T-helper 17 cell (primary cell): ENCODE measurements around the gene DIP2A. TPM values are rescaled to one million over a fixed set of nuclear protein-coding genes. Genes with fewer than 3 reads are reported as not detected.

Experiments used
- ATAC-seq: fragments of 150-1000 bp; cut with Tn5 transposase; 2 replicates; pipeline ENCODE4 v1.10.0; 2021; ENCODE audit warnings: mild to moderate bottlenecking, moderate library complexity
- DNase-seq, 3 donors: peaks; one replicate each; pipeline versions ENCODE4 v3.0.0 to v3.0.0-alpha.2; 2020 to 2021
- H3K9me3 ChIP-seq: one replicate; pipeline ENCODE4 v1.7.0; 2013; ENCODE audit warnings: low read length, mild to moderate bottlenecking; ENCODE audit not compliant: control insufficient read depth, poor library complexity, severe bottlenecking
- H3K27ac Mint-ChIP-seq: one replicate; pipeline ENCODE4 v1.8.0; 2022; ENCODE audit warnings: mild to moderate bottlenecking, moderate library complexity, mixed read lengths
- H3K27me3 Mint-ChIP-seq: one replicate; pipeline ENCODE4 v1.8.0; 2022; ENCODE audit warnings: mixed read lengths
- H3K36me3 Mint-ChIP-seq: one replicate; pipeline ENCODE4 v1.8.0; 2022; ENCODE audit warnings: low read depth, mixed read lengths
- H3K4me1 Mint-ChIP-seq: one replicate; pipeline ENCODE4 v1.8.0; 2022; ENCODE audit warnings: mild to moderate bottlenecking, mixed read lengths
- H3K4me3 Mint-ChIP-seq: one replicate; pipeline ENCODE4 v1.8.0; 2022; ENCODE audit warnings: mild to moderate bottlenecking, moderate library complexity, mixed read lengths
- total RNA-seq, 4 donors: library from RNA in 2 of 4; stranded (reverse) in 2 of 4; gene quantifications; one replicate each; pipeline ENCODE4 v1.2.3 and lab custom pipeline; 2022 to 2026

Gene DIP2A
- total RNA-seq, 2 donors from 2014 or later: 74.2 to 85.8 TPM

DNA sequence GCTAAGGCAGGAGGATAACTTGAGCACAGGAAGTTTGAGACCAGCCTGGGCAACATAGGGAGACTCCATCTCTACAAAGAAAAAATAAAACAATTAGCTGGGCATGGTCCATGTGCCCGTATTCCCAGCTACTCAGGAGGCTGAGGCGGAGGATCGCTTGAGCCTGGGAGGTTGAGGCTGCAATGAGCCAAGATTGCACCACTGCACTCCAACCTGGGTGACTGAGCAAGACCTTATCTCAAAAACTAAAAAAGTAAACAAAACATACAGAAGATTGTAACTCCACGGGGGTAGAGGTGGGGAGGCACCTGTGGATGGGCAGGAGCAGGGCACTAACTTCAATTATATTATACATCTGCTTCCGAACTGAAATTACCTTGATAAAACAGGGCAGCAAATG, 141.6 kb downstream of the DIP2A start:
- H3K27me3 Mint-ChIP-seq: no peaks in the 10 kb centered on the region
- no peaks in the 10 kb centered on the region for H3K9me3 ChIP-seq
- DNase-seq (no peak), ATAC-seq (no peak)
- no peak overlapping the region for H3K27ac Mint-ChIP-seq
- H3K4me3 Mint-ChIP-seq: no peak overlapping the region
- H3K36me3 Mint-ChIP-seq: no peaks in the 10 kb centered on the region
- peaks cover 9% of the 10 kb centered on the region for H3K4me1 Mint-ChIP-seq

- peaks cover 13% of the 10 kb centered on the region for H3K4me1 Mint-ChIP-seq
- no peaks in the 10 kb centered on the region for H3K9me3 ChIP-seq
- no peak overlapping the region for H3K4me3 Mint-ChIP-seq
- H3K27me3 Mint-ChIP-seq: no peaks in the 10 kb centered on the region
- DNase-seq (no peak), ATAC-seq (no peak)
- no peak overlapping the region for H3K27ac Mint-ChIP-seq
- no peaks in the 10 kb centered on the region for H3K36me3 Mint-ChIP-seq
Measured at GRCh38 chr21:46600978-46601377, 142.3 kb downstream of the DIP2A start.

- Mint-ChIP-seq H3K4me3 (no peak overlapping the region), H3K36me3 (no peaks in the 10 kb centered on the region), H3K4me1 (peaks cover 23% of the 10 kb centered on the region), H3K27ac (no peak overlapping the region), H3K27me3 (no peaks in the 10 kb centered on the region)
- ATAC-seq (no peak), DNase-seq (no peak)
- no peaks in the 10 kb centered on the region for H3K9me3 ChIP-seq
Measured at GRCh38 chr21:46603228-46603627, 144.5 kb downstream of the DIP2A start.

DNA sequence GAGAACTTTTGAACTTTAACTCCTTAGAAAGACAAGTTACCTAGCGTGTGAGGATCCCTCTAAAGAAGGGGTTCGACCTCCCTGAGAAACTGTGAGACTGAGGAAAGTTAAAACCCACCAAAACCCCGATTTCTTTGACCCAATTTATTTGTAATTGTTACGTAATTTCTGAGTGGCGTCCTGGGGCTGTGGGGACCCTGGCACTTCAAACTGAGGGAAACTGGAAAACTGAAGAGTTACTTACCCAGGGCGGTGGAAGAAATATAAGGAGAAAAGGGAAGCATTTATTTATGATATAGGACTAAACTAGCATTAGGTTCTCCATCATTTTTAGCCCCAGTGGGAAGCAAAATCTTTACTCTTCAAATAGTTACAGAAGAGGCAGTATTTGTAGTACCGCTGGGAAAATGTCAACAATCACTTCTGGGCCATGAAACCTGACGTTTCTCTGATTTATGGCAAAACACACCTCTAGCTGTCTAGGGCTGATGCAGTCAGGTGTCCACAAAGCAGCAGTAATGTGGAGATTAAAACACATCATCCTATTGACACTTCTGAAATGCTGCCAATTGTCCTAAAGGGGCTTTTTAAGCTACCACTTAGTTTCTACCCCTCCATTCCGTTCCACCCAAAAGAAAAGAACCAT, 145.8 kb downstream of the DIP2A start:
- Mint-ChIP-seq H3K4me1 (peaks cover 23% of the 10 kb centered on the region), H3K4me3 (peak overlapping the region; percentile 57), H3K36me3 (no peaks in the 10 kb centered on the region), H3K27ac (no peak overlapping the region), H3K27me3 (no peaks in the 10 kb centered on the region)
- no peaks in the 10 kb centered on the region for H3K9me3 ChIP-seq
- DNase-seq (no peak), ATAC-seq (no peak)

DNA sequence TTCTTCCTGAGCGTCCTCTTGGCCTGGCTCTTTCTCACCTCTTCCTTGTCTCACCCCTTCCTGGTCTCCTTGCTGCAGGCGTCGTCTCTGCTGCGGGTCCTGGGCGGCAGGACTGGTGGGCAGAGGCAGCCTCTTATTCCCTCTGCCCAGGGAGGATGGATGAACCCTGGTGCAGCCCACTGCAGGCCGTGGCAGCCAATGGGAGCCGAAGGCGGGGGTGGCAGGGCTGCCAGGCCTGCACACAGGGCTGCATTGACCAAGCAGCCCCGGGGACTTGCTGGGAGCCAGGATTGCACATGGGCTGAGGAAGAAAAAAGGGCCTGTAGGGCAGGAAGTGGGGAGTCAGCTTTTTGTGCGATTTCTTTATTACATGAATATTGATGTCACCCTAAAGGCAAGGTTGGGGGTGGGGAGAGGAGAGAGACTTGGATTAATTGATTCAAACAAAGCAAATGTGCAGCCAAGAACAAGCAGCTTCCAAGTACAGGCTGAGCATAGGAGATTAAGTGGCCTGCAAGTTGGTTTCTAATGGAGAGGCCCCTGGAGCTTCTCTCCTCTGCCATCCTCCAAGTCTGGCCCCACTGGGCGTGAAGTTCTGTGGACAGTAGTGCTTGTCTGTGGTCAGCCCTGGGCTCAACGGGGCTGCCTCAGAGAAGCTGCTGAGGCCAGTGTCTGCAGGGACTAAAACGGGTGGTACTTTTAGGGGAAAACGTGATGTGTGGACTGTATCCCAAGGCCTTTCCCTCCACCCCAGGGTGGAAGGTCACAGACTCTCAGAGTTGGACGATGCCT, 146.5 kb downstream of the DIP2A start, which contains the start of gene S100B:
S100B (minus strand) TSS at position 108 of the 792 bp plus-strand sequence. CDS start 2,667 bp downstream, outside the sequence.
- DNase-seq (no peak), ATAC-seq (no peak)
- no peaks in the 10 kb centered on the region for H3K36me3 Mint-ChIP-seq
- no peaks in the 10 kb centered on the region for H3K9me3 ChIP-seq
- H3K4me1 Mint-ChIP-seq: peaks cover 21% of the 10 kb centered on the region
- H3K4me3 Mint-ChIP-seq: peak within 1 kb of the TSS; percentile 72
- no peaks in the 10 kb centered on the region for H3K27me3 Mint-ChIP-seq
- H3K27ac Mint-ChIP-seq: peak within 1 kb of the TSS; percentile 76

DNA sequence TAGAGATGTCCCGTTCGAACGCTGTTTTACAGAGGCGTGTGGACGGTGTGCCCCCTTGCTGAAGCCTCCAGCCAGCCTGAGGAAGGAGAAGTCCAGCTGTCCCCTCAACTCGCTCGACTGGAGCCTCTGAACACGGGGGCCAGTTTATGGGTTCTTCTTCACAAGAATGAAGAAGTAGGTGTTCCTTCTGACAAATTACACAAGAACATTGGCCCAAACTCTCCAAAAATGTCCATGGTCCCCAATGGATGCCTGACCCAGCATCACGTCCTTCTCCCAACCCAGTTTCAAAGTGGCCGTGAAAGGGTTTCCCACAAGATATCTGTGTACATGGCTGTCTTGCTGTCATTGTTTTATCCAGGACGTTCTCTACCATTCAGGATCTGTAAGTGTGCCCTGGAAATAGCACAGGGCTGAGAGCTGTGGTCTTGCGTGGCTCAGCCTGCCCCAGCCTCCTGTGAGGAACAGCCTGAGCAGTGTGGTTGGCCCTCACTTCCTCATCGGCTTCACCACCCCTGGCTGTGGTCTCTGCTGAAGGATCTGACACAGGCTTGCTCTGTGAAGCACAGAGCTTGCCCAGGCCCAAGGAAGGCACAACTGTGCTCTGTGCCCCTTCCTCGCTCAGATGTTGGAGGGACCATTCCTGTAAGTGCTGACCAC, 147.2 kb downstream of the DIP2A start:
- Mint-ChIP-seq H3K36me3 (peaks cover 1% of the 10 kb centered on the region), H3K27me3 (no peaks in the 10 kb centered on the region), H3K4me3 (peak overlapping the region; percentile 72), H3K4me1 (peaks cover 21% of the 10 kb centered on the region), H3K27ac (peak overlapping the region; percentile 76)
- DNase-seq: no peak
- no peaks in the 10 kb centered on the region for H3K9me3 ChIP-seq
- ATAC-seq: peak; percentile 99

DNA sequence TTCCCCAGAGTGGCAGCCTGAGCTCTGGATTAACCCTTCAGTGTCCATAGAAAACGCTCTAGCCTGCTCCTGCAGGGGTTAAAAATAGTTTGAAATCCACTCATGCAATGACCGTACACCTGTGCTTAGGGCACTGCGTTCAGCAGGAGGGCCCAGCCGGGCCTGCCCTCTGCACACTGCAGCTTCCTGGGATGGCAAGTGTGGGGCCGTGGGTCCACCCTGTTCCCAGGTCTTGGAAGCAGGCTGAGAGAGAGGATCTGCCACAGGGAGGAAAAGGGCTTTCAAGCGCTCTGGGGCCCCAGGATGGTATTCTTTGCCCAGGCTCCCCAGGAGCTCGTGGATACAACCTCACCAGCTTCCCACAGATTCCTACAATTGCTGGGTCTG, 147.7 kb downstream of the DIP2A start:
- Mint-ChIP-seq H3K27ac (peak overlapping the region; percentile 76), H3K4me3 (peak overlapping the region; percentile 72), H3K27me3 (no peaks in the 10 kb centered on the region), H3K36me3 (peaks cover 2% of the 10 kb centered on the region), H3K4me1 (peaks cover 21% of the 10 kb centered on the region)
- DNase-seq: no peak
- no peaks in the 10 kb centered on the region for H3K9me3 ChIP-seq
- ATAC-seq: peak; percentile 17

DNA sequence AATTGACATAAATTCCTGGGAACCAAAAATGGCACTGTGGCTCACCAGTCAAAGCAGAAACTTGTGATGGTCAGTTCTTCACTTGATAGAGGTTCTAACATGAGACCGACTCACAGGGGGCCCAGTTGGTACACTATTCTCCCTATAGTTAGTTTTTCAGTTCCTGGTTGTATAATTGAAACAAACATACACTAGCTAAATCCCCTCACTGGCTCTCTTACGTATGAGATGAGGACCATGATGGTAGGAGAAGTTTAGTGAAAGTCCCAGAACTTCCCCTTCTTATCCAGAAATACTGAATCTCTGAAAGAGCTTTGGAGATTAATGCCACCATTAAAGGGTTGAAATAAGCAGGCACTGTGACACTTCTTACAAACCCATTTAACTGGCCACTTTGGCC, 148.9 kb downstream of the DIP2A start:
- no peaks in the 10 kb centered on the region for H3K9me3 ChIP-seq
- no peaks in the 10 kb centered on the region for H3K27me3 Mint-ChIP-seq
- no peak overlapping the region for H3K4me3 Mint-ChIP-seq
- no peak for DNase-seq
- H3K36me3 Mint-ChIP-seq: peaks cover 2% of the 10 kb centered on the region
- no peak for ATAC-seq
- no peak overlapping the region for H3K27ac Mint-ChIP-seq
- peaks cover 20% of the 10 kb centered on the region for H3K4me1 Mint-ChIP-seq

DNA sequence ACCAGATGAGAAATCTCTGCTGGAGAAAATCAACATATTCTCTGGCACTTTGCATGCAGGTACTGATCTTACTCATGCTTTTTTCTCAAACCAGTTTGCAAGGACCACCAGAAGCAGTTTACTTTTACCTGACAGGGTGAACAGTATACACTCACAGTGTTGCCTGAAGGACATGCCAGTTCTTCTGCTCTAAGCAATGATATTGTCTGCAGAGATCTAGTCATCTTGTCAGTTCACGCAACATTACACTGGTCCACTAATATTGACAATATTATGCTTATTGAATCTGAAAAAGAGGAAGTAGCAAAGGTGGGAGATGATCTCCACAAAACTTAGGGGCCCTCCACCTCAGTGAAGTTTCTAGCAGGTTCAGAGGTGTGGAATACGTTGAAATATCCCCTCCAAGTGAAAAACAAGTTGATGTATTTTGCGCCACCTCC, 150.0 kb downstream of the DIP2A start:
- no peak overlapping the region for H3K4me3 Mint-ChIP-seq
- H3K4me1 Mint-ChIP-seq: peaks cover 19% of the 10 kb centered on the region
- ATAC-seq: no peak

DNA sequence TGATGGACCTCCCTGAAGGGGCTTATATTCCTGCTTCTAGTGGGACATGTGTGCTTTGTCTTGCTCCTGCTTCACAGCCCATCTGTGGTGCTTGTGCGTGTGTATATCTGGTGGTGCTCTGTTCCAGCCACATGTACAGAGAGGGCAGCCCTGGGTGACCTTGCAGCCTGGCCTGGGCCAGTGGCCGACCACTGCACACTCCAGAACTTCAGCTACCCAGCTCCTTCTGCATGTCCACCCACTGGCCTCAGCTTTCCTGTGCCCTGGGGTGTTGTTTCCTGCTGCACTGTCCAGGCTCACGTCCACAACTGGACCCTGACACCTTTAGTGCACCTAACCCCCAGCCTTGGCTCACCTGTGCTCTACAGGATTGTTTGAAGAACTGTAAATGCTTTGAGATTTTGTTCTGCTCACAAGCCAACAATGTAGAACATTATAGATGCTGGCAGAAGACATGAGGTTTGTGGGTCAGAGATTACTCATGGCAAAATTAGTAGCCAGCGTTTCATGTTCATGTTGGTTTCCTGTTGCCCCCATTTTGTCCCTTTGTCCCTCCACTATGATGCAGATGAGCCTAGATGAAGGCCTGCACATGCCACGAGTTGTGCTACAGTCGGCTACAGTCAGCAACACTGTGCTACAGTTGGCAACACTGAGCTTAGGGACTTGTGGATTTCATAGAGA, 151.5 kb downstream of the DIP2A start:
- DNase-seq: no peak
- Mint-ChIP-seq H3K27ac (no peak overlapping the region), H3K36me3 (peaks cover 2% of the 10 kb centered on the region), H3K4me1 (peaks cover 15% of the 10 kb centered on the region), H3K27me3 (no peaks in the 10 kb centered on the region), H3K4me3 (no peak overlapping the region)
- H3K9me3 ChIP-seq: no peaks in the 10 kb centered on the region
- ATAC-seq: no peak

More for the DNA sequence above, 150.0 kb downstream of the DIP2A start:
- Mint-ChIP-seq H3K36me3 (peaks cover 2% of the 10 kb centered on the region), H3K27me3 (no peaks in the 10 kb centered on the region), H3K27ac (no peak overlapping the region)
- no peak for DNase-seq
- no peaks in the 10 kb centered on the region for H3K9me3 ChIP-seq

GRCh38 chr21:46613391-46613790, 154.7 kb downstream of the DIP2A start:
- ATAC-seq: no peak
- Mint-ChIP-seq H3K4me1 (peaks cover 4% of the 10 kb centered on the region), H3K27me3 (no peaks in the 10 kb centered on the region)

DNA sequence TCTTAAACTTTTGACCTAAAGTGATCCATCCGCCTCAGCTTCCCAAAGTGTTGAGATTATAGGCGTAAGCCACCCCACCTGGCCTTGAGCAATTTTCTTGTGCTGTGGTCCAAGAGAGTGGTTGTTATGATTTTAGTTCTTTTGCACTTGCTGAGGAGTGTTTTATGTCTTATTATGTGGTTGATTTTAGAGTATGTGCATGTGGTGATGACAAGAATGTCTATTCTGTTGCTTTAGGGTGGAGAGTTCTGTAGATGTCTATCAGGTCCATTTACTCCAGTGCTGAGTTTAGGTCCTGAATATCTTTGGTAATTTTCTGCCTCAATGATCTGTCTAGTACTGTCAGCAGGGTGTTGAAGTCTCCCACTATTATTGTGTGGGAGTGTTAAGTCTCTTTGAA, 157.4 kb downstream of the DIP2A start:
- Mint-ChIP-seq H3K4me3 (no peak overlapping the region), H3K27me3 (no peaks in the 10 kb centered on the region), H3K36me3 (no peaks in the 10 kb centered on the region), H3K27ac (no peak overlapping the region), H3K4me1 (peaks cover 6% of the 10 kb centered on the region)
- no peaks in the 10 kb centered on the region for H3K9me3 ChIP-seq
- ATAC-seq (no peak), DNase-seq (no peak)

More at GRCh38 chr21:46613391-46613790, 154.7 kb downstream of the DIP2A start:
- peaks cover 2% of the 10 kb centered on the region for H3K36me3 Mint-ChIP-seq
- H3K4me3 Mint-ChIP-seq: no peak overlapping the region
- DNase-seq: no peak
- no peak overlapping the region for H3K27ac Mint-ChIP-seq
- no peaks in the 10 kb centered on the region for H3K9me3 ChIP-seq

DNA sequence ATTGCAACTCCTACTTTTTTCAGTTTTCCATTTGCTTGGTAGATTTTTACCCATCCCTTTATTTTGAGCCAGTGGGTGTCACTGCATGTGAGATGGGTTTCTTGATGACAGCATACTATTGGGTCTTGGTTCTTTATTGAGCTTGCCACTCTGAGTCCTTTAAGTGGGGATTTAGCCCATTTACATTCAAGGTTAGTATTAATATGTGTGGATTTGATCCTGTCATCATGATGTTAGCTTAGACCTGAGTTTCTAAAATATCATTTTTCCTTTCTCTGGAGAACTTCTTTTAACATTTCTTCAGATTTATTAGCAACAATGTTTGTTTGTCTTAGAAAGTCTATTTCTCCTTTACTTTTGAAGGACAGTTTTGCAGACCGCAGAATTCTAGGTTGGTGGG, 158.0 kb downstream of the DIP2A start:
- DNase-seq (no peak), ATAC-seq (no peak)
- no peaks in the 10 kb centered on the region for H3K9me3 ChIP-seq
- no peaks in the 10 kb centered on the region for H3K27me3 Mint-ChIP-seq
- H3K4me3 Mint-ChIP-seq: no peak overlapping the region
- no peak overlapping the region for H3K27ac Mint-ChIP-seq
- H3K4me1 Mint-ChIP-seq: peaks cover 9% of the 10 kb centered on the region
- H3K36me3 Mint-ChIP-seq: no peaks in the 10 kb centered on the region
